Measurements from ENCODE around the gene TMC1. TPM values are rescaled to one million over a fixed set of nuclear protein-coding genes. Genes with fewer than 3 reads are reported as not detected.

TMC1 gene
- total RNA-seq, 2 donors from 2014 or later = not detected

- ATAC-seq (ENCODE audit: insufficient number of reproducible peaks, low FRiP score, low read depth) = no peak
- Histone ChIP-seq H3K4me3 (no peak overlapping the region), H3K9me3 (no peaks in the 10 kb centered on the region), H3K36me3 (no peaks in the 10 kb centered on the region), H3K27ac (no peak overlapping the region), H3K4me1 (ENCODE audit: control insufficient read depth in 1 of 2, low read depth in 2 of 2) (no peaks in the 10 kb centered on the region), H3K27me3 (replicated peaks; ENCODE audit: insufficient read depth) (no peaks in the 10 kb centered on the region)
- no peak for DNase-seq (ENCODE audit: low spot score)
- TF ChIP-seq, protein P1, sequence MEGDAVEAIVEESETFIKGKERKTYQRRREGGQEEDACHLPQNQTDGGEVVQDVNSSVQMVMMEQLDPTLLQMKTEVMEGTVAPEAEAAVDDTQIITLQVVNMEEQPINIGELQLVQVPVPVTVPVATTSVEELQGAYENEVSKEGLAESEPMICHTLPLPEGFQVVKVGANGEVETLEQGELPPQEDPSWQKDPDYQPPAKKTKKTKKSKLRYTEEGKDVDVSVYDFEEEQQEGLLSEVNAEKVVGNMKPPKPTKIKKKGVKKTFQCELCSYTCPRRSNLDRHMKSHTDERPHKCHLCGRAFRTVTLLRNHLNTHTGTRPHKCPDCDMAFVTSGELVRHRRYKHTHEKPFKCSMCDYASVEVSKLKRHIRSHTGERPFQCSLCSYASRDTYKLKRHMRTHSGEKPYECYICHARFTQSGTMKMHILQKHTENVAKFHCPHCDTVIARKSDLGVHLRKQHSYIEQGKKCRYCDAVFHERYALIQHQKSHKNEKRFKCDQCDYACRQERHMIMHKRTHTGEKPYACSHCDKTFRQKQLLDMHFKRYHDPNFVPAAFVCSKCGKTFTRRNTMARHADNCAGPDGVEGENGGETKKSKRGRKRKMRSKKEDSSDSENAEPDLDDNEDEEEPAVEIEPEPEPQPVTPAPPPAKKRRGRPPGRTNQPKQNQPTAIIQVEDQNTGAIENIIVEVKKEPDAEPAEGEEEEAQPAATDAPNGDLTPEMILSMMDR (IDR thresholded peaks at IDR 0.05) = no peak
Observed at GRCh38 chr9:72667181-72667580, 145.8 kb downstream of the TMC1 start.

- Histone ChIP-seq H3K9me3 (no peaks in the 10 kb centered on the region), H3K4me1 (ENCODE audit: control insufficient read depth in 1 of 2, low read depth in 2 of 2) (no peaks in the 10 kb centered on the region), H3K27me3 (replicated peaks; ENCODE audit: insufficient read depth) (no peaks in the 10 kb centered on the region), H3K27ac (no peak overlapping the region), H3K36me3 (no peaks in the 10 kb centered on the region), H3K4me3 (no peak overlapping the region)
- no peak for ATAC-seq (ENCODE audit: insufficient number of reproducible peaks, low FRiP score, low read depth)
- TF ChIP-seq, protein P1 (IDR thresholded peaks at IDR 0.05) = no peak
- no peak for DNase-seq (ENCODE audit: low spot score)
Observed at GRCh38 chr9:72674961-72675360, 153.6 kb downstream of the TMC1 start.

GRCh38 chr9:72675586-72675985 is 154.2 kb downstream of the TMC1 start:
- TF ChIP-seq, protein P1 (IDR thresholded peaks at IDR 0.05) = no peak
- no peak overlapping the region for H3K27ac ChIP-seq

GRCh38 chr9:72680593-72681282 is 159.3 kb downstream of the TMC1 start:
- no peaks in the 10 kb centered on the region for H3K9me3 ChIP-seq
- no peak for ATAC-seq (ENCODE audit: insufficient number of reproducible peaks, low FRiP score, low read depth)
- no peak for DNase-seq (ENCODE audit: low spot score)
- no peaks in the 10 kb centered on the region for H3K27me3 ChIP-seq (replicated peaks; ENCODE audit: insufficient read depth)
- H3K27ac ChIP-seq = no peak overlapping the region
- H3K36me3 ChIP-seq = no peaks in the 10 kb centered on the region
- TF ChIP-seq, protein P1 (IDR thresholded peaks at IDR 0.05) = no peak
- no peak overlapping the region for H3K4me3 ChIP-seq
- no peaks in the 10 kb centered on the region for H3K4me1 ChIP-seq (ENCODE audit: control insufficient read depth in 1 of 2, low read depth in 2 of 2)

More at GRCh38 chr9:72675586-72675985, 154.2 kb downstream of the TMC1 start:
- Histone ChIP-seq H3K27me3 (replicated peaks; ENCODE audit: insufficient read depth) (no peaks in the 10 kb centered on the region), H3K4me1 (ENCODE audit: control insufficient read depth in 1 of 2, low read depth in 2 of 2) (no peaks in the 10 kb centered on the region), H3K4me3 (no peak overlapping the region), H3K36me3 (no peaks in the 10 kb centered on the region), H3K9me3 (no peaks in the 10 kb centered on the region)
- ATAC-seq (ENCODE audit: insufficient number of reproducible peaks, low FRiP score, low read depth) (no peak), DNase-seq (ENCODE audit: low spot score) (no peak)

DNA sequence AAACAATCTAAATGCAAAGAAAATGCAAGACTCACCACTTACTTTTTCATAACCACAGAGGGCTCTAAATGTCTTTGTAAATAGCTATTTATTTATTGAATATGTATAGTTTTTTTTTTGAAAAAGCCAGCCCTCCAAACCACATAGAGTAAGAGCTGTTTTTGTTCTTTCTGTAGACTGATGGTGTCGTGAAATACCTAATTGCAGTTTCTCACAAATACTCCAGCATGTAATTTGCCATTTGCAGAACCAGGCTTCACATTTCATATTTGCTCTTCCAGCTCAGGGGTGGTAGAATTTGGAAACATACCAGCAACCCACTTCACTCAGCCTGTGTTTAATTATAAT is 159.8 kb downstream of the TMC1 start:
- no peak for ATAC-seq (ENCODE audit: insufficient number of reproducible peaks, low FRiP score, low read depth)

More for the DNA sequence above, 159.8 kb downstream of the TMC1 start:
- Histone ChIP-seq H3K4me1 (ENCODE audit: control insufficient read depth in 1 of 2, low read depth in 2 of 2) (no peaks in the 10 kb centered on the region), H3K9me3 (no peaks in the 10 kb centered on the region), H3K36me3 (no peaks in the 10 kb centered on the region), H3K4me3 (no peak overlapping the region), H3K27ac (no peak overlapping the region), H3K27me3 (replicated peaks; ENCODE audit: insufficient read depth) (no peaks in the 10 kb centered on the region)
- TF ChIP-seq, protein P1 (IDR thresholded peaks at IDR 0.05) = no peak
- no peak for DNase-seq (ENCODE audit: low spot score)
